Muscle layer of duodenum (tissue), 2 donors: Measurements from ENCODE around the gene SGK1.
"Not testable (repeated sequence)": the region's sequence is repeated elsewhere in the genome, so short reads cannot be mapped to it uniquely, and the experiment has no call there.

Source experiments
- H3K27ac ChIP-seq: one replicate; pipeline ENCODE4 v1.7.0; 2013; ENCODE audit warnings: mild to moderate bottlenecking, low read length
- H3K27me3 ChIP-seq: one replicate; pipeline ENCODE4 v1.7.0; 2013; ENCODE audit warnings: low read depth, mild to moderate bottlenecking, control low read depth, low read length
- H3K36me3 ChIP-seq, 2 donors: one replicate each; pipeline ENCODE4 v1.7.0; 2013; ENCODE audit warnings: low read length in 2 of 2, control low read depth in 1 of 2, mild to moderate bottlenecking in 1 of 2; ENCODE audit not compliant: insufficient read depth in 2 of 2, control insufficient read depth in 1 of 2
- H3K4me1 ChIP-seq, 2 donors: one replicate each; pipeline ENCODE4 v1.7.0; 2013; ENCODE audit warnings: low read length in 2 of 2, mild to moderate bottlenecking in 2 of 2, control low read depth in 1 of 2, moderate library complexity in 1 of 2; ENCODE audit not compliant: insufficient read depth in 2 of 2, control insufficient read depth in 1 of 2
- H3K4me3 ChIP-seq, 2 donors: one replicate each; pipeline ENCODE4 v1.7.0; 2013; ENCODE audit warnings: low read length in 2 of 2, low read depth in 1 of 2, mild to moderate bottlenecking in 1 of 2
- H3K9me3 ChIP-seq, 2 donors: one replicate each; pipeline ENCODE4 v1.7.0; 2013; ENCODE audit warnings: low read length in 2 of 2, control low read depth in 1 of 2, mild to moderate bottlenecking in 1 of 2; ENCODE audit not compliant: control insufficient read depth in 1 of 2
- donor health status: healthy.

SGK1 gene

DNA sequence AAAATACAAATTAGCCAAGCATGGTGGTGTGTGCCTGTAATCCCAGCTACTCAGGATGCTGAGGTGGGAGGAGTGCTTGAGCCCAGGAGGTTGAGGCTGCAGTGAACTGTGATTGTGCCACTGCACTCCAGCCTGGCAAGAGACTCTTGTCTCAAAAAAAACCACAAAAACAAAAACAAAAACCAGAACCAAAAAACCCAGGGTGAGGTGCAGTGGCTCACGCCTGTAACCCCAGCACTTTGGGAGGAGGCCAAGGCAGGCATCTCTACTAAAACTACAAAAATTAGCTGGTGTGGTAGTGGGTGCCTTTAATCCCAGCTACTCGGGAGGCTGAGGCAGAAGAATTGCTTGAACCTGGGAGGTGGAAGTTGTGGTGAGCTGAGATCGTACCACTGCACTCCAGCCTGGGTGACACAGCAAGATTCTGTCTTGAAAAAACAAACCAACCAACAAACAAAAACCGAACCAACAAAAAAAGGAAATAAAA lies 41.0 kb downstream of the SGK1 start:
- not testable (repeated sequence) for H3K27me3 ChIP-seq, H3K36me3 ChIP-seq, H3K9me3 ChIP-seq, H3K4me3 ChIP-seq, H3K4me1 ChIP-seq, H3K27ac ChIP-seq

DNA sequence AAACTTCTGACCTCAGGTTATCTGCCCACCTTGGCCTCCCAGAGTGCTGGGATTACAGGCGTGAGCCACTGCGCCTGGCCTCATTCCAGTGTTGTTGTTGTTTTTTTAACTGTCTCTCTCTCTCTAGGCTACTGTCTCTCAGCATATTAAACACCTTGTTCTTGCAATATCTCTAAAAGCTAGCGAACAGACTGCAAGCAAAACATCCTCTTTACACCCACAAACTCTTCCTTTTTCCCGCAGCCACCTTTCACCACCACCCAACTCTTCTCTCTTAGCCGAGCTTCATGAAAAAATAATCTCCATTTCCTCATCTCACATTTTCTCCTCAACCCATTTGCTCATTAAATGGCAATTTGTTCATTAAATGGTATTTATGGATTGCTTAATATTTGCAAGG lies 45.5 kb downstream of the SGK1 start:
- H3K36me3 ChIP-seq = no peaks in the 10 kb centered on the region

DNA sequence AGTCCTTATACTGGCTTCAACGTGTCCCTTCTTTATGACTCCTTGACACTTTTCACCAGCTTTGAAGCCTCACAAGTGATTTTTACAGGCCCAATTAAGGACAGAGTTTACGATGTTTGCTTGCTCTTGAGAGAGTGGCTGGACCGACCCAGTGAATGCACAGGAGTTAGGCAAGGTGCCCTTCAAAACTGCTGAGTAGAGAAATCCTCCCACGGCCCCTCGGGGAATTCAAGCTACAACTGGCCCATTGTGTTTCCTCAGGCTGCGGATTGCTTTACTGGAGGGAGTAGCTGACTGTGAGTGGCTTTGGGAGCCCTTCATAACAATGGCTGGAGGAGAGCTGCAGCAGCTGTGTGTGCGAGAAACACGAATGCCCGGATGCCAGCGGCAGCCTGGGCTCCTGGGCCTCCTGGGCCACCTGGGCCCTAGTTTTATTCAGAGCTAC lies 50.0 kb downstream of the SGK1 start:
- no peaks in the 10 kb centered on the region for H3K9me3 ChIP-seq
- H3K27me3 ChIP-seq = no peaks in the 10 kb centered on the region
- H3K4me3 ChIP-seq = no peak overlapping the region
- no peak overlapping the region for H3K27ac ChIP-seq
- no peaks in the 10 kb centered on the region for H3K36me3 ChIP-seq
- no peaks in the 10 kb centered on the region for H3K4me1 ChIP-seq

More for the DNA sequence above, 45.5 kb downstream of the SGK1 start:
- no peaks in the 10 kb centered on the region for H3K4me1 ChIP-seq
- H3K4me3 ChIP-seq = no peak overlapping the region
- no peaks in the 10 kb centered on the region for H3K9me3 ChIP-seq
- H3K27me3 ChIP-seq = no peaks in the 10 kb centered on the region
- no peak overlapping the region for H3K27ac ChIP-seq

DNA sequence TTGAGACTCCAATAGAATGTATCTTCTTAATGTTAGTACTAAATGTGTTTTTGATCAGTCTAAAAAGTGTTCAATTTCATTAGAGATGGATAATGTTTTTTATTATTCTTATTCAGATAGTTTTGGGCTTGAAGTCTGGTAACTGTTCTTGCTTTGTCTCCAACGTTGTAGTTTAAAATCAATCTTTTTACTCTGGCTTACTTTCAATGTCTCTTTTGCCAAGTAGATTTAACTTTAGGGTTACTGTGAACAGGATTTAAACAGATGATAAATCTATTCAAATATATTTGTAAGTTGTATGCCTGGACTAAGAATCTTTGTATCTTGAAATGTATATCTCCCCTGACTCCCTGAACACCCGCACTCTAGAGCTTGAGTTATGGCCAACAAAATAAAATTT lies 51.1 kb downstream of the SGK1 start:
- Histone ChIP-seq H3K4me1 (no peaks in the 10 kb centered on the region), H3K27ac (no peak overlapping the region), H3K27me3 (no peaks in the 10 kb centered on the region), H3K4me3 (no peak overlapping the region), H3K36me3 (no peaks in the 10 kb centered on the region), H3K9me3 (no peaks in the 10 kb centered on the region)

DNA sequence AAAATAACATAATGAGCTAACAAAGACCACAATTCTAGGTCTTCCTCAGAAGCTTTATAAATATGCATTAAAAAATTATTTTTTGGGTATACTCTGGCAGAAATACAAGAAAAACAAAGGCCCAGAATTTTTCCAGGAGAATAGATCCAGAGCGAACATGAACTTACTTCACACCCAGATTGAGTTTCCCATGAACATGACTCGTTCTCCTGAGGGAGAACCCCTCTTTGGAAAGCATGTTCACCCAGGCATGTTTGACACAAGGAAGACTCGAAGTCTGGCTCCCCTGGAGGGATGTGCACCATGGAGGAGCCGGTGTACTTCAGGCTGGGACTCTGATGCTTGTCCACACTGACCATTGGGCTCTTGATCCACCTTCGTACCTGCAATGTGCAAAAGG lies 56.1 kb downstream of the SGK1 start:
- Histone ChIP-seq H3K9me3 (no peaks in the 10 kb centered on the region), H3K27me3 (no peaks in the 10 kb centered on the region), H3K4me3 (no peak overlapping the region), H3K27ac (no peak overlapping the region), H3K36me3 (no peaks in the 10 kb centered on the region), H3K4me1 (no peaks in the 10 kb centered on the region)

DNA sequence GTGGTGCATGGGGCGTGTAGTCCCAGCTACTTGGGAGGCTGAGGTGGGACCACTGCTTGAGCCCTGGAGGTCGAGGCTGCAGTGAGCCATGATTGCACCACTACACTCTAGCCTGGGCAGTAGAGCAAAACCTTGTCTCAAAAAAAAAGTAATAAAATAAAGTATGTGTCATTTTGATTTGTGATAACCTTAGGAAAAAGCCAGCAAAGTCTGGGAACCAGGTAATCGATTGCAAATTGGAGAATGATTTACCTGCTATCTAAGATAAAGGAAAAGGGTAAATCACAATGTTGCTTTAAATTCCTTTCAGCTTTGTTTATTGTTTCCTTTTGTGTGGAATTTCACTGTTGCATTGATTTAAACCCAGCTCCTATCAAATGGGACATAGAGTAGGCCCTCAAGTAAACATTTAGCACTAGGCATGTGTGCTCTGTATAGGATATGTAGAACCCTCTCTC lies 59.0 kb downstream of the SGK1 start:
- Histone ChIP-seq H3K4me1 (no peaks in the 10 kb centered on the region), H3K9me3 (no peaks in the 10 kb centered on the region), H3K36me3 (no peaks in the 10 kb centered on the region), H3K4me3 (no peak overlapping the region), H3K27me3 (no peaks in the 10 kb centered on the region), H3K27ac (no peak overlapping the region)

DNA sequence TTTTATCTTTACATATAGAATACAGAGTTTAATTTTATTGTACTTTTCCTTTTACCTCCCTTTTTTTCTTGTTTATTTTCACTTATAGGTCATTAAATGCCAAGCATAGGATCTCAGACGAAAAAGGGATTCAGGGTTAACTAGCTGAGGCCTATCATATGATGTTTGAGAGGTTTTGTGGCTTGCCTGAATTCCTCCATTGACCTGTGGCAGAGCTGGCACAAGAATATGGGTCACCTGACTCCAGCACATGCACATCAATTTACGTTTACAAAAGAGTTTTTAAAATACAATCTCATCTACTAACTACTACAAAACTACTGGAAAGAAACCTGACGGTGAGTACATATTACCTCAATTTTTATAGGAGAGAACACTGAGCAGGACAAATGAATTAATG lies 60.4 kb downstream of the SGK1 start:
- H3K9me3 ChIP-seq = no peaks in the 10 kb centered on the region
- H3K4me3 ChIP-seq = no peak overlapping the region
- no peaks in the 10 kb centered on the region for H3K27me3 ChIP-seq
- H3K36me3 ChIP-seq = no peaks in the 10 kb centered on the region
- H3K27ac ChIP-seq = no peak overlapping the region
- H3K4me1 ChIP-seq = no peaks in the 10 kb centered on the region

DNA sequence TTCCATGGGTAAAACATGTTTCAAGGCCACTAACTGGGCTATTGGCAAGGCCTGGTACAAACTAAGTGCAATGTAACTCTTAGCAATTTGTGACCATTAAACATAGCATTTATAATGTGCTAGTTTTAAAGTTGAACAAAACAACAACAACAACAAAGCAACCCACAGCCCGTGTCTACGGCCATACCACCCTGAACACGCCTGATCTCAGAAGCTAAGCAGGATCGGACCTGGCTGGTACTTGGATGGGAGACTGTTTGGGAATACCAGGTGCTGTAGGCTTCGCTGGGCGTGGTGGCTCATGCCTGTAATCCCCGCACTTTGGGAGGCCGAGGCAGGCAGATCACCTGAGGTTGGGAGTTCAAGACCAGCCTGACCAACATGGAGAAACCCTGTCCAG lies 61.0 kb downstream of the SGK1 start:
- Histone ChIP-seq H3K9me3 (no peaks in the 10 kb centered on the region), H3K27ac (no peak overlapping the region)

DNA sequence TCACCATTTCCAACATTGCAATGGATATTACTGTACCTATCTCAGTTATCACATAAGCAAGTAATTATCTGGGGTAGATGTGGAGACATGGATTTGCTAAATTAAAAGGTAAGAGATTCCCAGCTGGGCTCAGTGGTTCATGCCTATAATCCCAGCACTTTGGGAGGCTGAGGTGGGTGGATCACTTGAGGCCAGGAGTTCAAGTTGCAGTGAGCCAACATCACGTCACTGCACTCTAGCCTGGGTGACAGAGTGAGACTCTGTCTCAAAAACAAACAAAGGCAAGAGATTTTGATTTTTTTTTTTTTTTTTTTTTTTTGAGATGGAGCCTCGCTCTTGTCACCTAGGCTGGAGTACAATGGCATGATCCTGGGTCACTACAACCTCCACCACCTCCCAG lies 62.6 kb downstream of the SGK1 start:
- not testable (repeated sequence) for H3K27me3 ChIP-seq, H3K36me3 ChIP-seq

More for the DNA sequence above, 61.0 kb downstream of the SGK1 start:
- Histone ChIP-seq H3K4me1 (no peaks in the 10 kb centered on the region), H3K4me3 (no peak overlapping the region), H3K36me3 (no peaks in the 10 kb centered on the region), H3K27me3 (no peaks in the 10 kb centered on the region)

DNA sequence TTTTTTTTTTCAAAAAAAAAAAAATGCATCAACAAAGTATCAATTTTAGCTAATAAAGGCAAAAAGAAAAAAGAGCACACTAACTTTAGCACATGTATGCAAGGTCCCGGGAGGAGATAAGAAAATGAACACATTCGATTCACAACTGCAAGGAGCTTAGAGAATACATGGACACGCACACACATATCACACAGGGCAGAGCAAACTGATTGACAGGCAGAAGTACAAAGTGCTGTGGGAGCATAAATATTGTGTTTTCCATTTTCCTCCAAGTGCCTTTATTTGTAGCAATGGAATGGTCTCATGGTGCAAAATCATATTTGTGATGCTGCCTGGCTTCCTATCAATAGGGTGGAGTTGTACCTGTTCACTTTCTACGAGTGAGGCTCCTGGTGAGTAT lies 63.8 kb downstream of the SGK1 start:
- Histone ChIP-seq H3K9me3 (no peaks in the 10 kb centered on the region), H3K4me1 (no peaks in the 10 kb centered on the region), H3K36me3 (no peaks in the 10 kb centered on the region), H3K27ac (no peak overlapping the region), H3K27me3 (no peaks in the 10 kb centered on the region), H3K4me3 (no peak overlapping the region)

More for the DNA sequence above, 62.6 kb downstream of the SGK1 start:
- H3K4me1 ChIP-seq, H3K4me3 ChIP-seq, H3K9me3 ChIP-seq, H3K27ac ChIP-seq: not testable (repeated sequence)

DNA sequence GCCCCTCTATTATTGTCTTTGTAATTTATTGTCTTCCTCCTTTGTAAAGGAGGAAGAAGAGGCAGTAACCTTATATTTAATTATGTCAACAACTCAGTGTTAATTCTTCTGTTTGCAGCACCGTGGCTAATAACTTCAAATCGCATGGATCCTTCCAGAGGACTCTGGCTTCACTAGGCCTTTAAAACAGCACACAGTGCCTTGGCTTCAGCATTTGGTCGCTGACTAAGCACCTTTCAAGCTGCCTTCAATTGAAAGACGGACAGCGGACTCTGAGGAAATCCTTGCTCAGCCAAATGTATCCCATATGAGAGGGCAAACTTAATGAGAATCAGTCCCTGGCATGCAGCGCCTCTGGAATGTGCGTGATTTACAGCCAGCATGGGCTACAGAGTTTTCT lies 64.2 kb downstream of the SGK1 start:
- Histone ChIP-seq H3K4me3 (no peak overlapping the region), H3K27me3 (no peaks in the 10 kb centered on the region), H3K4me1 (no peaks in the 10 kb centered on the region), H3K36me3 (no peaks in the 10 kb centered on the region), H3K27ac (no peak overlapping the region), H3K9me3 (no peaks in the 10 kb centered on the region)

DNA sequence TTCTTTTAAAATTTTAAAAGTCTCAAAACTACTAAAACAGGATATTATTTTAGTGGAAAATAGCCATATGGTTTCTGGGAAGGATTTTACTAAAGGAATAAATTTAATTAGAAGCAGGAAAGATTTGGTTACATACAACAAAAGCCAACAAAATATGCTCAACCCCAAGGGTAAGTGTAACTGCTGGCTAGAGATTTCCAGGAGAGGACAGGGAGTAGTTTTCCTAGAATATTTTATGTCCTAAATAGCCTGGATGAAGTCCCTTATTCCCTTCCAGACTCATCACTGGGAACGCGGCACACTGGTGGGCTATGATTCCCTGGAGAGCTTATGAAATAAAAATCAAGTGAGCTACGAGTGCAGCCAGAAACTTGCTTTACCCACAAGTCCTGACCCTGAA lies 66.6 kb downstream of the SGK1 start:
- Histone ChIP-seq H3K4me3 (no peak overlapping the region), H3K36me3 (no peaks in the 10 kb centered on the region), H3K27me3 (no peaks in the 10 kb centered on the region), H3K27ac (no peak overlapping the region), H3K4me1 (no peaks in the 10 kb centered on the region), H3K9me3 (no peaks in the 10 kb centered on the region)
